ENCODE data around the gene TAS2R50.

Gene TAS2R50

DNA sequence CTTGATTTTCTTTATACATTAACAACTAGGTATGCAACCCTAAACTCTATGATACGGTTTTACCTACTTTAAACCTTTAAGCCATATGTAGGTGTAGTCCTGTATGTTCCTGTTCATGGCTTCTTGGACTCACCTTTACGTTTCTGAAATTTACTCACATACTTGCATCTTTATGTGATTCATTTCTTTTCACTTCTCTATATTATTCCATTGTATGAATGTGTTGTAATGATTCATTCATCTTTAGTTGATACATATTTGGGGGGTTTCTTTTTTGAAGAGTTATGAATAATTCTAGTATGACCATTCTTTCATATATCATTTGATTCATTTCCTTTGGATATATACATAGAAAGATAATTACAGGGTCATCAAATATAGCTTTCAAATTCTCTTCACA, 2.4 kb upstream of the TAS2R50 start:
- DNase-seq (ENCODE audit: low read depth in 1 of 2, low spot score in 1 of 2) = no peak
- Histone ChIP-seq H3K27ac (replicated peaks) (no peak overlapping the region), H3K27me3 (ENCODE audit: insufficient read depth, poor library complexity, severe bottlenecking) (no peaks in the 10 kb centered on the region), H3K4me3 (replicated peaks; ENCODE audit: insufficient read depth, low read length) (no peak overlapping the region)
- TF ChIP-seq, protein P1, sequence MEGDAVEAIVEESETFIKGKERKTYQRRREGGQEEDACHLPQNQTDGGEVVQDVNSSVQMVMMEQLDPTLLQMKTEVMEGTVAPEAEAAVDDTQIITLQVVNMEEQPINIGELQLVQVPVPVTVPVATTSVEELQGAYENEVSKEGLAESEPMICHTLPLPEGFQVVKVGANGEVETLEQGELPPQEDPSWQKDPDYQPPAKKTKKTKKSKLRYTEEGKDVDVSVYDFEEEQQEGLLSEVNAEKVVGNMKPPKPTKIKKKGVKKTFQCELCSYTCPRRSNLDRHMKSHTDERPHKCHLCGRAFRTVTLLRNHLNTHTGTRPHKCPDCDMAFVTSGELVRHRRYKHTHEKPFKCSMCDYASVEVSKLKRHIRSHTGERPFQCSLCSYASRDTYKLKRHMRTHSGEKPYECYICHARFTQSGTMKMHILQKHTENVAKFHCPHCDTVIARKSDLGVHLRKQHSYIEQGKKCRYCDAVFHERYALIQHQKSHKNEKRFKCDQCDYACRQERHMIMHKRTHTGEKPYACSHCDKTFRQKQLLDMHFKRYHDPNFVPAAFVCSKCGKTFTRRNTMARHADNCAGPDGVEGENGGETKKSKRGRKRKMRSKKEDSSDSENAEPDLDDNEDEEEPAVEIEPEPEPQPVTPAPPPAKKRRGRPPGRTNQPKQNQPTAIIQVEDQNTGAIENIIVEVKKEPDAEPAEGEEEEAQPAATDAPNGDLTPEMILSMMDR (IDR thresholded peaks at IDR 0.05; ENCODE audit: insufficient read depth, low read length) = no peak
- no peak for TF ChIP-seq SPI1 (IDR thresholded peaks at IDR 0.05; ENCODE audit: borderline replicate concordance, low read depth)
- TF ChIP-seq, protein P2, sequence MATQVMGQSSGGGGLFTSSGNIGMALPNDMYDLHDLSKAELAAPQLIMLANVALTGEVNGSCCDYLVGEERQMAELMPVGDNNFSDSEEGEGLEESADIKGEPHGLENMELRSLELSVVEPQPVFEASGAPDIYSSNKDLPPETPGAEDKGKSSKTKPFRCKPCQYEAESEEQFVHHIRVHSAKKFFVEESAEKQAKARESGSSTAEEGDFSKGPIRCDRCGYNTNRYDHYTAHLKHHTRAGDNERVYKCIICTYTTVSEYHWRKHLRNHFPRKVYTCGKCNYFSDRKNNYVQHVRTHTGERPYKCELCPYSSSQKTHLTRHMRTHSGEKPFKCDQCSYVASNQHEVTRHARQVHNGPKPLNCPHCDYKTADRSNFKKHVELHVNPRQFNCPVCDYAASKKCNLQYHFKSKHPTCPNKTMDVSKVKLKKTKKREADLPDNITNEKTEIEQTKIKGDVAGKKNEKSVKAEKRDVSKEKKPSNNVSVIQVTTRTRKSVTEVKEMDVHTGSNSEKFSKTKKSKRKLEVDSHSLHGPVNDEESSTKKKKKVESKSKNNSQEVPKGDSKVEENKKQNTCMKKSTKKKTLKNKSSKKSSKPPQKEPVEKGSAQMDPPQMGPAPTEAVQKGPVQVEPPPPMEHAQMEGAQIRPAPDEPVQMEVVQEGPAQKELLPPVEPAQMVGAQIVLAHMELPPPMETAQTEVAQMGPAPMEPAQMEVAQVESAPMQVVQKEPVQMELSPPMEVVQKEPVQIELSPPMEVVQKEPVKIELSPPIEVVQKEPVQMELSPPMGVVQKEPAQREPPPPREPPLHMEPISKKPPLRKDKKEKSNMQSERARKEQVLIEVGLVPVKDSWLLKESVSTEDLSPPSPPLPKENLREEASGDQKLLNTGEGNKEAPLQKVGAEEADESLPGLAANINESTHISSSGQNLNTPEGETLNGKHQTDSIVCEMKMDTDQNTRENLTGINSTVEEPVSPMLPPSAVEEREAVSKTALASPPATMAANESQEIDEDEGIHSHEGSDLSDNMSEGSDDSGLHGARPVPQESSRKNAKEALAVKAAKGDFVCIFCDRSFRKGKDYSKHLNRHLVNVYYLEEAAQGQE (IDR thresholded peaks at IDR 0.05; ENCODE audit: insufficient replicate concordance, low read depth) = no peak
- TF ChIP-seq GABPA (IDR thresholded peaks at IDR 0.05; ENCODE audit: low read depth) = no peak
- TF ChIP-seq POLR2AphosphoS5 (IDR thresholded peaks at IDR 0.05; ENCODE audit: low read depth) = no peak

DNA sequence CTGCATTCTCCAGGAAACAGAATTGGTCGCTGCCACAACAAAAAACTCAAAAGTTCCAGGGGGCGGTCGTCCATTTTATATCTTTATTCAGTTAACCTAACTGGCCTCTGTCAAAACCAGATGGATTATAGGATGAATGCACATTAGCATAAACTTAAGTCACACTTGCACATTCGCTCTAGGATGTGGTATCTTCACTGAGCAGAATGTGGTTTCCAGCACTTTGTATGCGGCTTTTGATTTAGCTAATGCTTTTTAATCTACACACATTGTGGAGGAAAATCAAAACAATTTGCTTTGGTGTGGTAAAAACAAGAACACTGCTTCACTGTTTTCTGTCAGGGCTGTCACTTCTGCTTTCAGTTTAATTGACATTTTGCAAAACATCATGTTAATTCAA, 4.5 kb downstream of the TAS2R50 start:
- Histone ChIP-seq H3K4me3 (replicated peaks; ENCODE audit: insufficient read depth, low read length) (no peak overlapping the region), H3K27me3 (ENCODE audit: insufficient read depth, poor library complexity, severe bottlenecking) (no peaks in the 10 kb centered on the region), H3K27ac (replicated peaks) (no peak overlapping the region)
- DNase-seq (ENCODE audit: low read depth in 1 of 2, low spot score in 1 of 2) = no peak
- no peak for TF ChIP-seq POLR2AphosphoS5 (IDR thresholded peaks at IDR 0.05; ENCODE audit: low read depth)
- no peak for TF ChIP-seq SPI1 (IDR thresholded peaks at IDR 0.05; ENCODE audit: borderline replicate concordance, low read depth)
- no peak for TF ChIP-seq GABPA (IDR thresholded peaks at IDR 0.05; ENCODE audit: low read depth)
- TF ChIP-seq, protein P2 (IDR thresholded peaks at IDR 0.05; ENCODE audit: insufficient replicate concordance, low read depth) = no peak
- TF ChIP-seq, protein P1 (IDR thresholded peaks at IDR 0.05; ENCODE audit: insufficient read depth, low read length) = no peak

DNA sequence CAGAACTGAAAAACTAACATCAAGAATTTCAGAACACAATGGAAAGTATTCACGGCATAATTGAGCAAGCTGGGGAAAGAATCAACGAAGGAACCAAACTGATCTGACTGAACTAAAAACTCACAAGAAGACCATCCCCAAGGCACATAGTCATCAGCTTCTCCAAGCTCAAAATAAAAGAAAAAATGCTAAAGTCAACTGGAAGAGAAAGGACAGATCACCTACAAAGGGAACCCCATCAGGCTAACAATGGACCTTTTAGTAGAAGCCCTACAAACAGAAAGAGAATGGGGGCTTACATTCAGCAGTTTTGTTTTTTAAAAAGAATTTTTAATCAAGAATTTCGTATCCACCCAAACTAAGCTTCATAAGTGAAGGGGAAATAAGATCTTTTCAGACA, 11.7 kb downstream of the TAS2R50 start:
- Histone ChIP-seq H3K27ac (replicated peaks) (no peak overlapping the region), H3K27me3 (ENCODE audit: insufficient read depth, poor library complexity, severe bottlenecking) (no peaks in the 10 kb centered on the region), H3K4me3 (replicated peaks; ENCODE audit: insufficient read depth, low read length) (no peak overlapping the region)
- no peak for TF ChIP-seq POLR2AphosphoS5 (IDR thresholded peaks at IDR 0.05; ENCODE audit: low read depth)
- TF ChIP-seq, protein P1 (IDR thresholded peaks at IDR 0.05; ENCODE audit: insufficient read depth, low read length) = no peak
- TF ChIP-seq SPI1 (IDR thresholded peaks at IDR 0.05; ENCODE audit: borderline replicate concordance, low read depth) = no peak
- no peak for TF ChIP-seq GABPA (IDR thresholded peaks at IDR 0.05; ENCODE audit: low read depth)
- TF ChIP-seq, protein P2 (IDR thresholded peaks at IDR 0.05; ENCODE audit: insufficient replicate concordance, low read depth) = no peak
- DNase-seq (ENCODE audit: low read depth in 1 of 2, low spot score in 1 of 2) = no peak
